Tibial nerve (tissue), 4 donors: ENCODE data around the gene GRB10. TPM values are rescaled to one million over a fixed set of nuclear protein-coding genes. Genes with fewer than 3 reads are reported as not detected.
A peak's percentile ranks its signal among the peaks of the same experiment; 100 is the strongest.

Source experiments
- DNase-seq, 2 donors: peaks; one replicate each; pipeline ENCODE4 v3.0.0-alpha.2; 2019; ENCODE audit warnings: low spot score in 2 of 2
- H3K27ac ChIP-seq, 4 donors: fragments of 200-600 bp; sonication (generic) in 3 of 4; one replicate each; pipeline ENCODE4 v1.5.1; 2017 to 2019; ENCODE audit warnings: mild to moderate bottlenecking in 1 of 4
- H3K27me3 ChIP-seq, 2 donors: fragments of 200-600 bp; sonication (generic) in 1 of 2; one replicate each; pipeline versions ENCODE4 v1.5.1 to v1.6.0; 2017 to 2019
- H3K36me3 ChIP-seq, 3 donors: fragments of 200-600 bp; sonication (generic); one replicate each; pipeline ENCODE4 v1.5.1; 2018 to 2019
- H3K4me1 ChIP-seq, 4 donors: fragments of 200-600 bp; sonication (generic) in 3 of 4; one replicate each; pipeline ENCODE4 v1.5.1; 2017 to 2019
- H3K4me3 ChIP-seq, 4 donors: fragments of 200-600 bp; sonication (generic) in 3 of 4; one replicate each; pipeline ENCODE4 v1.5.1; 2017 to 2019; ENCODE audit warnings: mild to moderate bottlenecking in 1 of 4, moderate library complexity in 1 of 4
- H3K9me3 ChIP-seq, 4 donors: fragments of 200-600 bp; sonication (generic) in 3 of 4; one replicate each; pipeline ENCODE4 v1.5.1; 2017 to 2019
- CTCF ChIP-seq, 5 experiments: fragments of 200-600 bp in 3 of 5; fragments of 450-650 bp in 2 of 5; sonication (generic) in 3 of 5; IDR thresholded peaks; one replicate each; pipeline ENCODE4 v1.5.1; 2016 to 2019; ENCODE audit warnings: antibody characterized with exemption in 5 of 5, mild to moderate bottlenecking in 3 of 5, moderate library complexity in 2 of 5
- EP300 ChIP-seq, 2 donors: sonication (generic); formaldehyde crosslinking; IDR thresholded peaks; one replicate each; pipeline ENCODE4 v1.6.1; 2017; ENCODE audit warnings: antibody characterized with exemption in 2 of 2, mild to moderate bottlenecking in 1 of 2
- POLR2A ChIP-seq, 2 donors: fragments of 450-650 bp; IDR thresholded peaks; one replicate each; pipeline ENCODE4 v1.6.1; 2017; ENCODE audit warnings: antibody characterized with exemption in 2 of 2, mild to moderate bottlenecking in 2 of 2, moderate library complexity in 2 of 2
- WGBS, 2 donors: methylation state at CpG; one replicate each; pipeline ENCODE4 v1.1.5; 2018; 5-methylcytosine and 5-hydroxymethylcytosine counted together
- total RNA-seq, 4 donors: library from RNA; depleted of rRNA; stranded (reverse); fragments of >200 nt; gene quantifications; one replicate each; pipeline ENCODE4 v1.1.0, GENCODE V29; 2016

The GRB10 gene
- total RNA-seq, 4 donors from 2014 or later = 34.1 to 73.9 (median 56.0) TPM

GRCh38 chr7:50697748-50698147, 84.9 kb downstream of the GRB10 start:
- H3K4me1 ChIP-seq = peaks cover 0 to 4% (median 0%) of the 10 kb centered on the region in 4 donors

GRCh38 chr7:50696810-50697582, 85.7 kb downstream of the GRB10 start:
- Histone ChIP-seq H3K27me3 (no peaks in the 10 kb centered on the region), H3K9me3 (no peaks in the 10 kb centered on the region), H3K36me3 (peaks cover 0 to 2% (median 0%) of the 10 kb centered on the region in 3 donors), H3K4me1 (peaks cover 0 to 4% (median 0%) of the 10 kb centered on the region in 4 donors), H3K4me3 (no peak overlapping the region), H3K27ac (peak overlapping the region in 1 of 4 donors; percentile 21)
- WGBS, 2 donors = 74 to 77% methylated on average over 3 of the region's 3 CpGs
- no peak for TF ChIP-seq POLR2A (IDR thresholded peaks at IDR 0.05)
- TF ChIP-seq CTCF (IDR thresholded peaks at IDR 0.05) = peak in 1 of 5 experiments; percentile 13
- TF ChIP-seq EP300 (IDR thresholded peaks at IDR 0.05) = no peak
- DNase-seq = no peak

More at GRCh38 chr7:50697748-50698147, 84.9 kb downstream of the GRB10 start:
- Histone ChIP-seq H3K36me3 (peaks cover 0 to 10% (median 0%) of the 10 kb centered on the region in 3 donors), H3K4me3 (no peak overlapping the region), H3K27ac (peak overlapping the region in 2 of 4 donors; percentile 21 to 43), H3K9me3 (no peaks in the 10 kb centered on the region), H3K27me3 (no peaks in the 10 kb centered on the region)
- DNase-seq = no peak
- 57 to 67% methylated on average over 1 of the region's 1 CpG for WGBS, 2 donors
- no peak for TF ChIP-seq EP300 (IDR thresholded peaks at IDR 0.05)
- no peak for TF ChIP-seq CTCF (IDR thresholded peaks at IDR 0.05)
- TF ChIP-seq POLR2A (IDR thresholded peaks at IDR 0.05) = no peak

GRCh38 chr7:50695026-50695425, 87.7 kb downstream of the GRB10 start:
- H3K4me1 ChIP-seq = peaks cover 0 to 4% (median 0%) of the 10 kb centered on the region in 4 donors
- TF ChIP-seq POLR2A (IDR thresholded peaks at IDR 0.05) (no peak), CTCF (IDR thresholded peaks at IDR 0.05) (no peak), EP300 (IDR thresholded peaks at IDR 0.05) (no peak)
- H3K9me3 ChIP-seq = no peaks in the 10 kb centered on the region
- WGBS, 2 donors = 56 to 69% methylated on average over 2 of the region's 2 CpGs
- H3K36me3 ChIP-seq = no peaks in the 10 kb centered on the region
- no peak for DNase-seq
- H3K27me3 ChIP-seq = no peaks in the 10 kb centered on the region
- no peak overlapping the region for H3K27ac ChIP-seq
- H3K4me3 ChIP-seq = no peak overlapping the region

- WGBS, 2 donors = 41 to 42% methylated on average over 8 of the region's 8 CpGs
- no peak overlapping the region for H3K4me3 ChIP-seq
- peaks cover 0 to 4% (median 0%) of the 10 kb centered on the region in 4 donors for H3K4me1 ChIP-seq
- no peaks in the 10 kb centered on the region for H3K27me3 ChIP-seq
- no peak overlapping the region for H3K27ac ChIP-seq
- H3K9me3 ChIP-seq = no peaks in the 10 kb centered on the region
- TF ChIP-seq CTCF (IDR thresholded peaks at IDR 0.05) = no peak
- no peak for TF ChIP-seq EP300 (IDR thresholded peaks at IDR 0.05)
- no peak for TF ChIP-seq POLR2A (IDR thresholded peaks at IDR 0.05)
- H3K36me3 ChIP-seq = peaks cover 0 to 8% (median 0%) of the 10 kb centered on the region in 3 donors
- no peak for DNase-seq
Observed at GRCh38 chr7:50693455-50694130, 89.1 kb downstream of the GRB10 start.

- TF ChIP-seq EP300 (IDR thresholded peaks at IDR 0.05) (no peak), CTCF (IDR thresholded peaks at IDR 0.05) (no peak), POLR2A (IDR thresholded peaks at IDR 0.05) (no peak)
- no peaks in the 10 kb centered on the region for H3K27me3 ChIP-seq
- no peaks in the 10 kb centered on the region for H3K9me3 ChIP-seq
- H3K4me1 ChIP-seq = peaks cover 0 to 4% (median 0%) of the 10 kb centered on the region in 4 donors
- H3K4me3 ChIP-seq = no peak overlapping the region
- no peak for DNase-seq
- no peak overlapping the region for H3K27ac ChIP-seq
- peaks cover 0 to 19% (median 0%) of the 10 kb centered on the region in 3 donors for H3K36me3 ChIP-seq
- WGBS, 2 donors = 40 to 52% methylated on average over 11 of the region's 11 CpGs
Observed at GRCh38 chr7:50690541-50691011, 92.1 kb downstream of the GRB10 start.
